HCEC 1CT (cell line): Measurements from ENCODE around the gene RNF223.
"Not testable (repeated sequence)": the region's sequence is repeated elsewhere in the genome, so short reads cannot be mapped to it uniquely, and the experiment has no call there.

Source experiments
- DNase-seq: peaks from one replicate; pipeline ENCODE4 v3.0.0-alpha.2; 2017

Gene RNF223

GRCh38 chr1:1058088-1058905 is 15.8 kb downstream of the RNF223 start:
- DNase-seq, result no peak

- not testable (repeated sequence) for DNase-seq
These were observed 16.4 kb downstream of the RNF223 start for GRCh38 chr1:1057769-1058087.

GRCh38 chr1:1055841-1056736 is 18.0 kb downstream of the RNF223 start:
- DNase-seq, result no peak

GRCh38 chr1:1054971-1055370 is 19.1 kb downstream of the RNF223 start:
- no peak for DNase-seq

- DNase-seq, result no peak
These were observed 19.9 kb downstream of the RNF223 start for GRCh38 chr1:1054099-1054700.

GRCh38 chr1:1053682-1054081 is 20.4 kb downstream of the RNF223 start:
- DNase-seq, result no peak

- no peak for DNase-seq
These were observed 21.1 kb downstream of the RNF223 start for GRCh38 chr1:1053022-1053421.

GRCh38 chr1:1052003-1052840 is 21.9 kb downstream of the RNF223 start:
- DNase-seq, result no peak

GRCh38 chr1:1051127-1051810 is 22.8 kb downstream of the RNF223 start:
- DNase-seq, result no peak

- DNase-seq, result no peak
These were observed 23.5 kb downstream of the RNF223 start for GRCh38 chr1:1050577-1051052.

GRCh38 chr1:1049318-1050165 is 24.6 kb downstream of the RNF223 start:
- DNase-seq, result no peak

- DNase-seq, result no peak
These were observed 25.3 kb downstream of the RNF223 start for GRCh38 chr1:1048765-1049164.

- no peak for DNase-seq
These were observed 26.1 kb downstream of the RNF223 start for GRCh38 chr1:1047963-1048362.

GRCh38 chr1:1047407-1047806 is 26.7 kb downstream of the RNF223 start:
- no peak for DNase-seq

GRCh38 chr1:1046767-1047166 is 27.3 kb downstream of the RNF223 start:
- no peak for DNase-seq

GRCh38 chr1:1046243-1046642 is 27.9 kb downstream of the RNF223 start:
- DNase-seq, result no peak

GRCh38 chr1:1045129-1045528 is 29.0 kb downstream of the RNF223 start:
- DNase-seq, result no peak

- DNase-seq, result no peak
These were observed 29.5 kb downstream of the RNF223 start for GRCh38 chr1:1044455-1045078.

- no peak for DNase-seq
These were observed 30.2 kb downstream of the RNF223 start for GRCh38 chr1:1043921-1044320.

GRCh38 chr1:1043411-1043810 is 30.7 kb downstream of the RNF223 start:
- no peak for DNase-seq

- DNase-seq, result no peak
These were observed 31.3 kb downstream of the RNF223 start for GRCh38 chr1:1042835-1043234.
